Left forelimb (tissue), 1 donor: ENCODE measurements around the gene ETF1.
"Not testable (repeated sequence)": the region's sequence is repeated elsewhere in the genome, so short reads cannot be mapped to it uniquely, and the experiment has no call there.

Source experiments
- DNase-seq: peaks from one replicate; pipeline ENCODE4 v3.0.0-alpha.2; 2018; ENCODE audit warnings: low spot score

The ETF1 gene

GRCh38 chr5:138529812-138530211 lies 13.2 kb downstream of the ETF1 start:
- DNase-seq: no peak

GRCh38 chr5:138528744-138529469 lies 14.1 kb downstream of the ETF1 start:
- no peak for DNase-seq

- no peak for DNase-seq
Measured at GRCh38 chr5:138528208-138528607, 14.8 kb downstream of the ETF1 start.

- no peak for DNase-seq
Measured at GRCh38 chr5:138527170-138527569, 15.9 kb downstream of the ETF1 start.

GRCh38 chr5:138523406-138523805 lies 19.6 kb downstream of the ETF1 start:
- DNase-seq: no peak

GRCh38 chr5:138520971-138521370 lies 22.1 kb downstream of the ETF1 start:
- no peak for DNase-seq

- no peak for DNase-seq
Measured at GRCh38 chr5:138517437-138517836, 25.6 kb downstream of the ETF1 start.

GRCh38 chr5:138515556-138516245 lies 27.3 kb downstream of the ETF1 start:
- no peak for DNase-seq

- no peak for DNase-seq
Measured at GRCh38 chr5:138514021-138514420, 29.0 kb downstream of the ETF1 start.

- no peak for DNase-seq
Measured at GRCh38 chr5:138508958-138509357, 34.1 kb downstream of the ETF1 start.

GRCh38 chr5:138507485-138507884 lies 35.6 kb downstream of the ETF1 start:
- not testable (repeated sequence) for DNase-seq

GRCh38 chr5:138506370-138507306 lies 36.4 kb downstream of the ETF1 start:
- DNase-seq: no peak

GRCh38 chr5:138504799-138505198 lies 38.2 kb downstream of the ETF1 start:
- no peak for DNase-seq

GRCh38 chr5:138503487-138504270 lies 39.4 kb downstream of the ETF1 start:
- DNase-seq: no peak

GRCh38 chr5:138502521-138502920 lies 40.5 kb downstream of the ETF1 start:
- DNase-seq: no peak

GRCh38 chr5:138502121-138502520 lies 40.9 kb downstream of the ETF1 start:
- DNase-seq: no peak

- DNase-seq: no peak
Measured at GRCh38 chr5:138498376-138498775, 44.7 kb downstream of the ETF1 start.

- DNase-seq: no peak
Measured at GRCh38 chr5:138495351-138495750, 47.7 kb downstream of the ETF1 start.

GRCh38 chr5:138492560-138493045 lies 50.4 kb downstream of the ETF1 start:
- no peak for DNase-seq

- peak; percentile 96 for DNase-seq
Measured at GRCh38 chr5:138491669-138492559, 51.1 kb downstream of the ETF1 start.

GRCh38 chr5:138491284-138491648 lies 51.8 kb downstream of the ETF1 start:
- no peak for DNase-seq
